ENCODE measurements around the gene SGIP1.

GRCh38 chr1:66489151-66489550, 44.8 kb upstream of the SGIP1 start:
- no peak for TF ChIP-seq EZH2 (IDR thresholded peaks at IDR 0.05; ENCODE audit: borderline replicate concordance, low read depth, low read length, poor library complexity, severe bottlenecking)
- TF ChIP-seq CTCF (conservative IDR thresholded peaks at IDR 0.05; ENCODE audit: low read depth, low read length): no peak
